ENCODE measurements around the gene MS4A18. TPM values are rescaled to one million over a fixed set of nuclear protein-coding genes. Genes with fewer than 3 reads are reported as not detected.
A peak's percentile ranks its signal among the peaks of the same experiment; 100 is the strongest.

MS4A18 gene
- total and polyA plus RNA-seq, 10 of the 15 experiments (the other 5 are each of a cell fraction or from before 2014, with no cell fraction given), result not detected

GRCh38 chr11:60762851-60763691, 38.6 kb downstream of the MS4A18 start (continued):
- TF ChIP-seq POLR2A (IDR thresholded peaks at IDR 0.05; ENCODE audit: low read depth, low read length) (no peak; the same call in 1 of the 2 replicates), CEBPB (IDR thresholded peaks at IDR 0.05; ENCODE audit: borderline replicate concordance in 1 of 2, low read depth in 2 of 2, low read length in 2 of 2) (no peak), EED (IDR thresholded peaks at IDR 0.05; ENCODE audit: low read depth) (peak; percentile 85), RB1 (IDR thresholded peaks at IDR 0.05; ENCODE audit: borderline replicate concordance) (peak; percentile 78; the same call in 1 of the 2 replicates), ZNF622 (IDR thresholded peaks at IDR 0.05) (no peak), TCF3 (IDR thresholded peaks at IDR 0.05; ENCODE audit: borderline replicate concordance, insufficient read depth, low read depth, low read length) (no peak), MXI1 (IDR thresholded peaks at IDR 0.05; ENCODE audit: low read depth, low read length) (no peak; the same call in 1 of the 2 replicates), STAT1 (conservative IDR thresholded peaks at IDR 0.05) (0 out of 2 replicates have a peak, but pooled peaks have one; percentile 55), RUNX3 (IDR thresholded peaks at IDR 0.05; ENCODE audit: low read length) (peak; percentile 89), IRF5 (IDR thresholded peaks at IDR 0.05; ENCODE audit: borderline replicate concordance) (no peak), PML (IDR thresholded peaks at IDR 0.05; ENCODE audit: low read length) (no peak), NFYA (IDR thresholded peaks at IDR 0.05; ENCODE audit: borderline replicate concordance, low read depth, low read length) (no peak), ZNF592 (IDR thresholded peaks at IDR 0.05) (no peak), NR2C1 (IDR thresholded peaks at IDR 0.05) (peak; percentile 64), NFXL1 (IDR thresholded peaks at IDR 0.05; ENCODE audit: borderline replicate concordance) (peak; percentile 94), SMC3 (IDR thresholded peaks at IDR 0.05; ENCODE audit: borderline replicate concordance, low read length) (peak; percentile 43; the same call in 1 of the 2 replicates), SMAD1 (IDR thresholded peaks at IDR 0.05; ENCODE audit: low read depth, partially characterized antibody) (peak; percentile 59), CHD1 (IDR thresholded peaks at IDR 0.05; ENCODE audit: low read depth, low read length) (no peak), NR2F1 (conservative IDR thresholded peaks at IDR 0.05) (peak; percentile 99), ZSCAN29 (IDR thresholded peaks at IDR 0.05) (peak; percentile 79), RELB (IDR thresholded peaks at IDR 0.05; ENCODE audit: low read depth) (peak; percentile 95), CHD4 (IDR thresholded peaks at IDR 0.05) (no peak), ASH2L (IDR thresholded peaks at IDR 0.05; ENCODE audit: borderline replicate concordance, low read depth) (no peak; the same call in 1 of the 2 replicates), RAD21 (IDR thresholded peaks at IDR 0.05; ENCODE audit: insufficient read depth, low read depth, low read length) (peak; percentile 36; the same call in 1 of the 2 replicates), CBFB (IDR thresholded peaks at IDR 0.05; ENCODE audit: low read depth) (peak; percentile 85; the same call in 1 of the 2 replicates), RAD51 (IDR thresholded peaks at IDR 0.05) (no peak)
